ENCODE results near the gene CDKN2B-AS1.

CDKN2B-AS1 gene

GRCh38 chr9:22159586-22159985 lies 165.0 kb downstream of the CDKN2B-AS1 start:
- H3K4me3 ChIP-seq (ENCODE audit: low read depth, low read length), result no peak overlapping the region
- DNase-seq (ENCODE audit: low read depth), result no peak
- no peak for TF ChIP-seq CTCF (IDR thresholded peaks at IDR 0.05; ENCODE audit: insufficient read depth, low read depth, low read length, missing control alignments)

GRCh38 chr9:22160221-22160620 lies 165.6 kb downstream of the CDKN2B-AS1 start:
- no peak for TF ChIP-seq CTCF (IDR thresholded peaks at IDR 0.05; ENCODE audit: insufficient read depth, low read depth, low read length, missing control alignments)
- no peak overlapping the region for H3K4me3 ChIP-seq (ENCODE audit: low read depth, low read length)
- no peak for DNase-seq (ENCODE audit: low read depth)

- TF ChIP-seq CTCF (IDR thresholded peaks at IDR 0.05; ENCODE audit: insufficient read depth, low read depth, low read length, missing control alignments), result no peak
- H3K4me3 ChIP-seq (ENCODE audit: low read depth, low read length), result no peak overlapping the region
- DNase-seq (ENCODE audit: low read depth), result no peak
Measured at GRCh38 chr9:22165144-22165543, 170.6 kb downstream of the CDKN2B-AS1 start.

GRCh38 chr9:22169243-22169642 lies 174.7 kb downstream of the CDKN2B-AS1 start:
- no peak for TF ChIP-seq CTCF (IDR thresholded peaks at IDR 0.05; ENCODE audit: insufficient read depth, low read depth, low read length, missing control alignments)
- DNase-seq (ENCODE audit: low read depth), result no peak
- no peak overlapping the region for H3K4me3 ChIP-seq (ENCODE audit: low read depth, low read length)

GRCh38 chr9:22169727-22170503 lies 175.3 kb downstream of the CDKN2B-AS1 start:
- H3K4me3 ChIP-seq (ENCODE audit: low read depth, low read length), result no peak overlapping the region
- no peak for DNase-seq (ENCODE audit: low read depth)
- no peak for TF ChIP-seq CTCF (IDR thresholded peaks at IDR 0.05; ENCODE audit: insufficient read depth, low read depth, low read length, missing control alignments)
